Upper lobe of left lung (tissue), 4 donors: ENCODE data around the gene SOCS1.
"Not testable (repeated sequence)": the region's sequence is repeated elsewhere in the genome, so short reads cannot be mapped to it uniquely, and the experiment has no call there.

Source experiments
- POLR2AphosphoS5 ChIP-seq, 2 donors: sonication (generic); formaldehyde crosslinking; IDR thresholded peaks; one replicate each; pipeline ENCODE4 v1.5.1; 2017; ENCODE audit warnings: antibody characterized with exemption in 2 of 2
- TF ChIP-seq, protein P1 (sequence below), 6 experiments: fragments of 450-650 bp in 4 of 6; fragments of 200-600 bp in 2 of 6; sonication (generic) in 2 of 6; IDR thresholded peaks; one replicate each; pipeline ENCODE4 v1.5.1; 2016 to 2019; ENCODE audit warnings: antibody characterized with exemption in 6 of 6

DNA sequence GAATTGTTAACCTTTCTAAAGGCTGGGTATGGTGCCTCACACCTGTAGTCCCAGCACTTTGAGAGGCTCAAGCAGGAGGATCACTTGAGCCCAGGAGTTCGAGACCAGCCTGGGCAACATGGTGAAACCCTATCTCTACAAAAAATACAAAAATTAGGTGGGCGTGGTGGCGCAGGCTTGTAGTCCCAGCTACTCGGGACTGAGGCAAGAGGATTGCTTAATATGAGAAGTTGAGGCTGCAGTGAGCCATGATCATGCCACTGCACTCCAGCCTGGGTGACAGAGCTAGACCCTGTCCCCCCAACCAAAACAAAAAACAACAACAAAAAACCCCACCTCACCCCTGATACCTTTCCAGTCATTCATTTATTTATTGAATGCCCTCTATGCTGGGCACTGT is 33.7 kb upstream of the SOCS1 start:
- TF ChIP-seq, protein P1, sequence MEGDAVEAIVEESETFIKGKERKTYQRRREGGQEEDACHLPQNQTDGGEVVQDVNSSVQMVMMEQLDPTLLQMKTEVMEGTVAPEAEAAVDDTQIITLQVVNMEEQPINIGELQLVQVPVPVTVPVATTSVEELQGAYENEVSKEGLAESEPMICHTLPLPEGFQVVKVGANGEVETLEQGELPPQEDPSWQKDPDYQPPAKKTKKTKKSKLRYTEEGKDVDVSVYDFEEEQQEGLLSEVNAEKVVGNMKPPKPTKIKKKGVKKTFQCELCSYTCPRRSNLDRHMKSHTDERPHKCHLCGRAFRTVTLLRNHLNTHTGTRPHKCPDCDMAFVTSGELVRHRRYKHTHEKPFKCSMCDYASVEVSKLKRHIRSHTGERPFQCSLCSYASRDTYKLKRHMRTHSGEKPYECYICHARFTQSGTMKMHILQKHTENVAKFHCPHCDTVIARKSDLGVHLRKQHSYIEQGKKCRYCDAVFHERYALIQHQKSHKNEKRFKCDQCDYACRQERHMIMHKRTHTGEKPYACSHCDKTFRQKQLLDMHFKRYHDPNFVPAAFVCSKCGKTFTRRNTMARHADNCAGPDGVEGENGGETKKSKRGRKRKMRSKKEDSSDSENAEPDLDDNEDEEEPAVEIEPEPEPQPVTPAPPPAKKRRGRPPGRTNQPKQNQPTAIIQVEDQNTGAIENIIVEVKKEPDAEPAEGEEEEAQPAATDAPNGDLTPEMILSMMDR (IDR thresholded peaks at IDR 0.05): not testable (repeated sequence)
- not testable (repeated sequence) for TF ChIP-seq POLR2AphosphoS5 (IDR thresholded peaks at IDR 0.05)
